Activated CD4-positive, alpha-beta memory T cell treated with anti-CD3 and anti-CD28 coated beads, Interleukin-2, amount 10 ng/mL, durations not matched to agents 7 days and 5 days (primary cell): Measurements from ENCODE around the gene CCSAP. TPM values are rescaled to one million over a fixed set of nuclear protein-coding genes. Genes with fewer than 3 reads are reported as not detected.

ENCODE experiments used
- CTCF ChIA-PET: fragments of 350-600 bp; sonication (Branson Sonifier 250); formaldehyde crosslinking; loops from one replicate; lab custom pipeline; 2021; ENCODE audit warnings: antibody characterized with exemption, inconsistent platforms; lab: Charles Lee
- POLR2A ChIA-PET: fragments of 350-600 bp; sonication (Branson Sonifier 250); formaldehyde crosslinking; loops from one replicate; lab custom pipeline; 2021; ENCODE audit warnings: antibody characterized with exemption; lab: Charles Lee
- DNase-seq: peaks from one replicate; pipeline ENCODE4 v3.0.0-alpha.2; 2020
- H3K27ac Mint-ChIP-seq: one replicate; pipeline ENCODE4 v1.8.0; 2021; ENCODE audit warnings: mild to moderate bottlenecking, mixed read lengths
- H3K27me3 Mint-ChIP-seq: one replicate; pipeline ENCODE4 v1.8.0; 2021; ENCODE audit warnings: mixed read lengths
- H3K36me3 Mint-ChIP-seq: one replicate; pipeline ENCODE4 v1.8.0; 2021; ENCODE audit warnings: low read depth, mixed read lengths
- H3K4me1 Mint-ChIP-seq: one replicate; pipeline ENCODE4 v1.8.0; 2021; ENCODE audit warnings: mixed read lengths
- H3K4me3 Mint-ChIP-seq: one replicate; pipeline ENCODE4 v1.8.0; 2021; ENCODE audit warnings: mild to moderate bottlenecking, mixed read lengths
- H3K9me3 Mint-ChIP-seq: one replicate; pipeline ENCODE4 v1.8.0; 2021; ENCODE audit warnings: mixed read lengths
- total RNA-seq, 2 experiments: library from RNA; stranded (reverse); gene quantifications; one replicate each; pipeline ENCODE4 v1.2.3, GENCODE V29; 2021

CCSAP gene
- total RNA-seq, 2 experiments from 2014 or later = 13.1 to 13.4 TPM

GRCh38 chr1:229275005-229275404 lies 67.8 kb downstream of the CCSAP start:
- ChIA-PET CTCF (no interaction called here), POLR2A (no interaction called here)
- no peaks in the 10 kb centered on the region for H3K27me3 Mint-ChIP-seq
- H3K27ac Mint-ChIP-seq = no peak overlapping the region
- no peaks in the 10 kb centered on the region for H3K9me3 Mint-ChIP-seq
- DNase-seq = no peak
- peaks cover 20% of the 10 kb centered on the region for H3K36me3 Mint-ChIP-seq
- peaks cover 33% of the 10 kb centered on the region for H3K4me1 Mint-ChIP-seq
- H3K4me3 Mint-ChIP-seq = no peak overlapping the region

GRCh38 chr1:229273507-229274232 lies 69.2 kb downstream of the CCSAP start:
- H3K27me3 Mint-ChIP-seq = no peaks in the 10 kb centered on the region
- CTCF ChIA-PET = interaction anchor here (0.9 kb wide), 1 partner anchor 69 kb away, joined by 3 read pairs; the partner anchor contains the start of gene CCSAP
- H3K4me1 Mint-ChIP-seq = peaks cover 32% of the 10 kb centered on the region
- peaks cover 20% of the 10 kb centered on the region for H3K36me3 Mint-ChIP-seq
- POLR2A ChIA-PET = interaction anchor here (1.0 to 1.3 kb wide), 2 partner anchors 21 to 65 kb away, joined by 3 read pairs; no protein-coding TSS in a partner anchor
- no peaks in the 10 kb centered on the region for H3K9me3 Mint-ChIP-seq
- DNase-seq = no peak
- no peak overlapping the region for H3K4me3 Mint-ChIP-seq
- H3K27ac Mint-ChIP-seq = no peak overlapping the region

GRCh38 chr1:229272164-229273158 lies 70.4 kb downstream of the CCSAP start:
- Mint-ChIP-seq H3K36me3 (peaks cover 20% of the 10 kb centered on the region), H3K4me1 (peaks cover 32% of the 10 kb centered on the region), H3K9me3 (no peaks in the 10 kb centered on the region), H3K27ac (peak overlapping the region; percentile 68), H3K27me3 (no peaks in the 10 kb centered on the region), H3K4me3 (peak overlapping the region; percentile 89)
- ChIA-PET POLR2A (interaction anchor here (1.0 to 1.3 kb wide), 9 partner anchors 16 to 236 kb away, joined by 3 to 12 read pairs (median 4); partner anchors contain the start of genes CCSAP and NUP133), CTCF (interaction anchor here (1.0 to 3.2 kb wide), 4 partner anchors 14 to 68 kb away, joined by 3 to 14 read pairs (median 6); no protein-coding TSS in a partner anchor)
- DNase-seq = no peak

- DNase-seq = peak; percentile 43
Observed at GRCh38 chr1:229271448-229272159, 71.2 kb downstream of the CCSAP start.

More at GRCh38 chr1:229271448-229272159, 71.2 kb downstream of the CCSAP start:
- H3K27me3 Mint-ChIP-seq = no peaks in the 10 kb centered on the region
- ChIA-PET POLR2A (interaction anchor here (1.0 to 1.3 kb wide), 8 partner anchors 15 to 237 kb away, joined by 3 to 12 read pairs (median 4); partner anchors contain the start of genes CCSAP and NUP133), CTCF (interaction anchor here (1.0 to 3.2 kb wide), 7 partner anchors 9 to 210 kb away, joined by 3 to 14 read pairs (median 4); partner anchors contain the start of gene CCSAP)
- peak overlapping the region; percentile 89 for H3K4me3 Mint-ChIP-seq
- H3K4me1 Mint-ChIP-seq = peaks cover 35% of the 10 kb centered on the region
- H3K27ac Mint-ChIP-seq = peak overlapping the region; percentile 68
- H3K36me3 Mint-ChIP-seq = peaks cover 23% of the 10 kb centered on the region
- peaks cover 3% of the 10 kb centered on the region for H3K9me3 Mint-ChIP-seq

Other genes with a start within 250 kb of the CCSAP start
- gene RAB4A, start 71.9 kb downstream of the CCSAP start, total RNA-seq = 10 to 100 TPM; 30.9 to 38.0 TPM
- gene ACTA1, start 91.0 kb upstream of the CCSAP start, total RNA-seq = not detected
- 10 to 100 TPM; 36.9 to 38.2 TPM for gene NUP133, start 165.3 kb upstream of the CCSAP start, total RNA-seq
- 10 to 100 TPM; 29.8 to 31.1 TPM for gene ABCB10, start 215.7 kb upstream of the CCSAP start, total RNA-seq